HepG2 (cell line): ENCODE measurements around the gene THSD4.

Experiments
- CTCF ChIP-seq: sonication (generic); formaldehyde crosslinking; IDR thresholded peaks from 2 replicates; pipeline ENCODE4 v1.5.0; 2020; ENCODE audit warnings: mild to moderate bottlenecking, missing genetic modification reagents, moderate library complexity
- EZH2 ChIP-seq: conservative IDR thresholded peaks from 2 replicates; pipeline ENCODE4 v1.6.1; 2012; ENCODE audit warnings: mild to moderate bottlenecking, low read depth, low read length, moderate library complexity
- PCBP2 ChIP-seq: fragments of 200-400 bp; formaldehyde crosslinking; optimal IDR thresholded peaks from 2 replicates; pipeline ENCODE3; 2018; ENCODE audit warnings: low read length, low read depth; ENCODE audit not compliant: poor library complexity, severe bottlenecking

- TF ChIP-seq PCBP2 (no peak), CTCF (no peak), EZH2 (no peak)
Observed at GRCh38 chr15:71410347-71410746, 295.1 kb downstream of the THSD4 start.
